Lower leg skin (tissue), 3 donors: ENCODE data around the gene MFSD12.

Source experiments
- CTCF ChIP-seq, 3 donors: fragments of 450-650 bp; IDR thresholded peaks; one replicate each; pipeline ENCODE4 v1.5.1; 2016; ENCODE audit warnings: antibody characterized with exemption in 3 of 3, mild to moderate bottlenecking in 3 of 3, moderate library complexity in 2 of 3
- POLR2A ChIP-seq, 2 donors: fragments of 450-650 bp; IDR thresholded peaks; one replicate each; pipeline ENCODE4 v1.6.1; 2016 to 2017; ENCODE audit warnings: antibody characterized with exemption in 2 of 2, mild to moderate bottlenecking in 1 of 2, moderate library complexity in 1 of 2

- TF ChIP-seq CTCF (IDR thresholded peaks at IDR 0.05) (no peak), POLR2A (IDR thresholded peaks at IDR 0.05) (no peak)
These were observed 59.4 kb downstream of the MFSD12 start for GRCh38 chr19:3497757-3498520.
